ENCODE results near the gene SUN1. TPM values are rescaled to one million over a fixed set of nuclear protein-coding genes. Genes with fewer than 3 reads are reported as not detected.

SUN1 gene
- total and polyA plus RNA-seq, 7 donors: 52.5 to 159 (median 132) TPM

DNA sequence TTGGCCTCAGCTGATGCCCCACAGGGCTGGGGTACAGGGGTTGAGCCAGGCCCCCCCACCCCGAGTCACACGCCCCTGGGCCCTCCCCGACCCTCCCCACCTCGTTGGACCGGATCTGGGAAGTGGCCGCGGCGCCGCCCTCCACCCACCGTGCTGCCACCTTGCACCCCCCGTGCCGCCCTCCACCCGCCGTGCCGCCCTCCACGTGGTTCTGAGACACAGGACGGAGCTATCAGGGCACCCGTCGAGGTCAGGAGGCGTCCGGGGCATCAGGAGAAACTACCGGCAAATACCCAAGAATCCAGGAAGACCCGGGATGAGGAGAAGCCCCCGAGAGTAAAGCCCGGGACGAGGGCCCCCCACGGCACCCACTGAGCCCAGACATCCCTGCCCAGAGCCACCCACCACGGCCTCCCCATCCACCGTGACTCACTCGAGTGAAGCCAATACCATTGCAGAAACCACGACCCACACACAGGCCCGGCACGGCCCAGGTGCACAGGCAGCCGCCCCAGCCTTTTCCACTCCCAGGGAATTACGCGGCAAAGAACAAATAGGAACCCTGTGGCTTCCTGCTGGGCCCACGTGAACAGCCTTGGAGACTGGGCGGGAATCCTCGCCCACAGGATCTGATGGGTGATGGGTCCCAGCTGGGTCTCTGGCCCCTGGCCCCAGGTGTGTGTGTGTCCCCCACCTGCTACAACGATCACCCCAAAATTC, 88.2 kb downstream of the SUN1 start:
- peak in 1 of 2 donors; percentile 36 for DNase-seq
- 73 to 82% (median 73%) methylated on average over 38 to 40 of the region's 40 CpGs for WGBS, 3 donors
- no peak overlapping the region for H3K27ac ChIP-seq

DNA sequence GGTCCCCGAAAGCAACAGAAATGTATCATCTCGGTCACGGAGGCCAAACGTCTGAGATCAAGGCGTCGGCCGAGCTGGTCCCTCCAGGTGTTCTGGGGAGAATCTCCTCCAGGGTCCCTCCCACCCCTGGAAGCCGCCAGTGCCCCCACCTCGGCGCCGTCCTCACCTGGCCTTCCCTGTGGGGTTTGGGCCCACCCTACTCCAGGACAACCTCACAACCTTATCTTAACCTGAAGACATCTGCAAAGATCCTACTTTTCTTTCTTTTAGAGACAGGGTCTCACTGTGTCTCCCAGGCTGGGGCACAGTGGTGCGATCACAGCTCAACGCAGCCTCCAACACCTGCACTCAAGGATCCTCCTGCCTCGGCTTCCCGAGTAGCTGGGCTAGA, 88.8 kb downstream of the SUN1 start:
- Histone ChIP-seq H3K9me3 (no peaks in the 10 kb centered on the region), H3K27ac (no peak overlapping the region), H3K27me3 (ENCODE audit: insufficient read depth in 3 of 3, low read length in 2 of 3) (peaks cover 0 to 14% (median 2%) of the 10 kb centered on the region in 3 donors), H3K36me3 (ENCODE audit: insufficient read depth in 1 of 2, low read depth in 1 of 2) (no peaks in the 10 kb centered on the region), H3K4me1 (no peaks in the 10 kb centered on the region), H3K4me3 (no peak overlapping the region)
- 86 to 87% (median 86%) methylated on average over 15 of the region's 15 CpGs for WGBS, 3 donors
- DNase-seq (peak; percentile 13 to 30), ATAC-seq (no peak)
- intact Hi-C loops (cut with DNase I): no loop called here
- TF ChIP-seq, protein P1, sequence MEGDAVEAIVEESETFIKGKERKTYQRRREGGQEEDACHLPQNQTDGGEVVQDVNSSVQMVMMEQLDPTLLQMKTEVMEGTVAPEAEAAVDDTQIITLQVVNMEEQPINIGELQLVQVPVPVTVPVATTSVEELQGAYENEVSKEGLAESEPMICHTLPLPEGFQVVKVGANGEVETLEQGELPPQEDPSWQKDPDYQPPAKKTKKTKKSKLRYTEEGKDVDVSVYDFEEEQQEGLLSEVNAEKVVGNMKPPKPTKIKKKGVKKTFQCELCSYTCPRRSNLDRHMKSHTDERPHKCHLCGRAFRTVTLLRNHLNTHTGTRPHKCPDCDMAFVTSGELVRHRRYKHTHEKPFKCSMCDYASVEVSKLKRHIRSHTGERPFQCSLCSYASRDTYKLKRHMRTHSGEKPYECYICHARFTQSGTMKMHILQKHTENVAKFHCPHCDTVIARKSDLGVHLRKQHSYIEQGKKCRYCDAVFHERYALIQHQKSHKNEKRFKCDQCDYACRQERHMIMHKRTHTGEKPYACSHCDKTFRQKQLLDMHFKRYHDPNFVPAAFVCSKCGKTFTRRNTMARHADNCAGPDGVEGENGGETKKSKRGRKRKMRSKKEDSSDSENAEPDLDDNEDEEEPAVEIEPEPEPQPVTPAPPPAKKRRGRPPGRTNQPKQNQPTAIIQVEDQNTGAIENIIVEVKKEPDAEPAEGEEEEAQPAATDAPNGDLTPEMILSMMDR (IDR thresholded peaks at IDR 0.05): no peak

More for the DNA sequence above, 88.2 kb downstream of the SUN1 start:
- TF ChIP-seq, protein P1 (IDR thresholded peaks at IDR 0.05): no peak
- no peak overlapping the region for H3K4me3 ChIP-seq
- H3K36me3 ChIP-seq (ENCODE audit: insufficient read depth in 1 of 2, low read depth in 1 of 2): no peaks in the 10 kb centered on the region
- H3K27me3 ChIP-seq (ENCODE audit: insufficient read depth in 3 of 3, low read length in 2 of 3): peaks cover 0 to 14% (median 2%) of the 10 kb centered on the region in 3 donors
- no peak for ATAC-seq
- H3K4me1 ChIP-seq: no peaks in the 10 kb centered on the region
- intact Hi-C loops (cut with DNase I): no loop called here
- H3K9me3 ChIP-seq: no peaks in the 10 kb centered on the region

DNA sequence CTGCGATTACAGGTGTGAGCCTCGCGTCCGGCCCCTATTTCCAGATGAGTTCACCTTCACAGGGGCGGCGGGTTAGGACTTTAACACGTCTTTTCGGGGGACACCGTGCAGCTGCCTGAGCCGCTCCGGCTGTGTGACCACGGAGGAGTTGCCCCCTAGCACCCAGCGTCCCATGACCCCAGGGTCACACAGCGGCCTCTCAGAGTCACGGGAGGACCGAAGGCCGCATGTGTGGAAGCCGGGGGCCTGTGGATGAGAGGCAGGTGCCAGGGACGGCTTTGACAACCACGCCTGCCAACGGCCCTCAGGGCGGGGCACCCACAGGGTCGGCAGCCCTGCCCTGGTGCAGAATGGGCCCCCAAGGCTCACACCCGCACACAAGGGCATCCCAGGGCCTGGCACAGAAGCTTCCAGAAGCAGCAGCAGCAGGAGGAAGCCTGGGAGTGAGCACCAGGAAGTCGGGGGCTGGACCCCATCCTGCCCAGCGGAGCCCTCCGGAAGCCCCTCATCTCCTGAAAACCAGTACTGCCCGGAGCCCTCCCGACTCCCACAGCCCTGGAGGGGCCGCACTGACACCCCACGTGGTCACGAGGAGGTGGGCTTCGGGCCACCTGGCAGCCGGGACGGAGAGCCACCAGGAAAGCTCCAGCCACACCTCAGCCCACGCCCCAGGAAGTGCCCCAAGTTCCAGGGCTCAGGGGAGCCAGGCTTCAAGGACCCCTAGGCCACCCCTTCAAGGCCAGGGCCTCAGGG, 89.5 kb downstream of the SUN1 start:
- no peak for ATAC-seq
- WGBS, 3 donors: 66 to 77% (median 70%) methylated on average over 33 to 36 of the region's 36 CpGs
- intact Hi-C loops (cut with DNase I): no loop called here
- no peaks in the 10 kb centered on the region for H3K36me3 ChIP-seq (ENCODE audit: insufficient read depth in 1 of 2, low read depth in 1 of 2)
- TF ChIP-seq, protein P1 (IDR thresholded peaks at IDR 0.05): no peak
- H3K9me3 ChIP-seq: no peaks in the 10 kb centered on the region
- no peak overlapping the region for H3K27ac ChIP-seq
- peaks cover 0 to 14% (median 2%) of the 10 kb centered on the region in 3 donors for H3K27me3 ChIP-seq (ENCODE audit: insufficient read depth in 3 of 3, low read length in 2 of 3)
- DNase-seq: peak; percentile 14 to 48
- no peaks in the 10 kb centered on the region for H3K4me1 ChIP-seq
- no peak overlapping the region for H3K4me3 ChIP-seq

DNA sequence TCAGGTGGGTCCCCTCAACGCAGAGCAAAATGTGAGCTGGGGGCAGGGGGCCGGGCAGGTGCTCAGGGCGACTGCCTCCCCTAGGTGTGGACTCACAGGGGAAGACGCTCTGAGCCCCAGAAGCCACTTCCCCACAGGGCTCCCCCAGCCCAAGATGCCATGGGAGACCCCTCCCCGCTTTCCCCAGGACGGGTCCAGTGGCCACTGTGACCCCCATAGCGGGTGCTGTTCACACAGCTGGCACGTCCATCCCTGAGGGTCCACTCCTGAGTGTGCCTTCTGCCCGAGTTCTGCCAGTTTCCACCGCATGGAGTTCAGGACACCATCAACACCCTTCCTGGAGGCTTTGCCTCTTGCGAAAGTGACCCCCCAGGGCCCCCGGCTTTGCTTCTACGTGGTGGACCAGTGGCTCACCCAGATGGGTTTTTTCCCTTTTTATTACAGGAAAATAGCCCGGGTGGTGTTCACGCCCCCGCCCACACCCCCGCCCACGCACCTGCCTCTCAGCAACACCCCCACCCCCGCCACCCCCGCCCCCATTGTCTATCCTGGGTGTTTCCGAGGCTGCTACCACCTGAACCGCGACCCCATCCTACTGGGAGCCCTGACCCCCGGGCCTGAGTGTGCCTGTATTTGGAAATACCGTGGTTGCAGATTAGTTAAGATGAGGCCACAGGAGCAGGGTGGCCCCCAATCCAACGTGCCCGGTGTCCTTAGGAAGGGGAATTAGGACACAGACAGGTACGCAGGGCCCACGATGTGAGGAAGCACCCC, 90.2 kb downstream of the SUN1 start:
- DNase-seq (peak; percentile 10 to 25), ATAC-seq (no peak)
- H3K9me3 ChIP-seq: no peaks in the 10 kb centered on the region
- peak overlapping the region; percentile 11 for H3K4me3 ChIP-seq
- intact Hi-C loops (cut with DNase I): no loop called here
- H3K36me3 ChIP-seq (ENCODE audit: insufficient read depth in 1 of 2, low read depth in 1 of 2): no peaks in the 10 kb centered on the region
- H3K27me3 ChIP-seq (ENCODE audit: insufficient read depth in 3 of 3, low read length in 2 of 3): peaks cover 0 to 14% (median 2%) of the 10 kb centered on the region in 3 donors
- WGBS, 3 donors: 56 to 68% (median 61%) methylated on average over 23 to 29 of the region's 29 CpGs
- no peak overlapping the region for H3K27ac ChIP-seq
- H3K4me1 ChIP-seq: no peaks in the 10 kb centered on the region
- TF ChIP-seq, protein P1 (IDR thresholded peaks at IDR 0.05): no peak

Measured in psoas muscle (tissue), 8 donors.